ENCODE results near the gene SLC24A3.
A peak's percentile ranks its signal among the peaks of the same experiment; 100 is the strongest.

The SLC24A3 gene

GRCh38 chr20:19423097-19423899, 210.9 kb downstream of the SLC24A3 start:
- DNase-seq: no peak

GRCh38 chr20:19423900-19424620, 211.6 kb downstream of the SLC24A3 start:
- no peak for DNase-seq

GRCh38 chr20:19426356-19426755, 213.9 kb downstream of the SLC24A3 start:
- no peak for DNase-seq

GRCh38 chr20:19427480-19427879, 215.0 kb downstream of the SLC24A3 start:
- no peak for DNase-seq

- no peak for DNase-seq
These were observed 215.5 kb downstream of the SLC24A3 start for GRCh38 chr20:19427913-19428312.

GRCh38 chr20:19428324-19428723, 215.9 kb downstream of the SLC24A3 start:
- no peak for DNase-seq

GRCh38 chr20:19429538-19429937, 217.1 kb downstream of the SLC24A3 start:
- DNase-seq: no peak

- no peak for DNase-seq
These were observed 218.3 kb downstream of the SLC24A3 start for GRCh38 chr20:19430641-19431315.

- DNase-seq: no peak
These were observed 218.9 kb downstream of the SLC24A3 start for GRCh38 chr20:19431316-19431700.

GRCh38 chr20:19431906-19432305, 219.5 kb downstream of the SLC24A3 start:
- DNase-seq: no peak

GRCh38 chr20:19433371-19434350, 221.2 kb downstream of the SLC24A3 start:
- no peak for DNase-seq

GRCh38 chr20:19435316-19435715, 222.9 kb downstream of the SLC24A3 start:
- DNase-seq: no peak

- no peak for DNase-seq
These were observed 223.4 kb downstream of the SLC24A3 start for GRCh38 chr20:19435821-19436220.

GRCh38 chr20:19438488-19438887, 226.0 kb downstream of the SLC24A3 start:
- DNase-seq: no peak

GRCh38 chr20:19440660-19441527, 228.5 kb downstream of the SLC24A3 start:
- DNase-seq: no peak

GRCh38 chr20:19446246-19446645, 233.8 kb downstream of the SLC24A3 start:
- DNase-seq: no peak

- DNase-seq: no peak
These were observed 236.2 kb downstream of the SLC24A3 start for GRCh38 chr20:19448632-19449031.

- DNase-seq: peak in 1 of 51 donors; percentile 6
These were observed 236.6 kb downstream of the SLC24A3 start for GRCh38 chr20:19449051-19449450.

- no peak for DNase-seq
These were observed 238.9 kb downstream of the SLC24A3 start for GRCh38 chr20:19451231-19451922.

GRCh38 chr20:19451923-19452295, 239.5 kb downstream of the SLC24A3 start:
- DNase-seq: no peak

All from hypothalamus (tissue), 51 donors.